ENCODE results near the gene CCDC102A.

The CCDC102A gene

DNA sequence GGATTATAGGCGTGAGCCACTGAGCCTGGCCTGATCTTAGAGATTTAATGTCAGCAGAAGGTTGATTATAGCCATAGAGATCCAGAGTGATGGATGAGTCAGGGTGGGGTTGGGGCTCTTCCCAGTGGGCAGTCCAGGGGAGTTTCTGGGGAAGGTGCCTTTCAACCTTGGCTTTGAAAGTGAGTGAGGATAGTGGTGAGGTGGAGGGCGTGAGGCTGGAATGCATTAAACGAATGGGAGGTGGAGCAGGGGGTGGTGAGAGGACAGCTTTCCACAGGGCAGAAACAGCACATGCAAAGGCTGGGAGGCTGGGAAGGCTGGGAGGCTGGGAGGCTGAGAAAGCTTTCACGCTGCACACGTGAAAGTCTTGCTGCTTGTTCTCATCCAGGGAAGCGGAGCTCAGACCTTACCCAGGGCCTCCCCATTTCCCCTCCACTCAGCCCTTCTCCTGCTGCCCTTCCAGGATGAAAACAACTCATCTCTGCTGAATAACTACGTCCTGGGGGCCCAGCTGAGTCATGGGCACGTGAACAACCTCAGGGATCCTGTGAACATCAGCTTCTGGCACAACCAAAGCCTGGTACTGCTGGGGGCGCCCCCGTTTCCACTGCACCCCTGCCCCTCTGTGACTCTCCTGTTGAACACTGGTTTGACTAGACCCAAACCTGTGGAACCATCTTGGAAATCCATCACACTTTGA lies 28.4 kb upstream of the CCDC102A start (continued):
- TF ChIP-seq ZNF398 (tag by site-specific recombination; IDR thresholded peaks at IDR 0.05) (peak; percentile 76), EGR2 (tag by site-specific recombination; IDR thresholded peaks at IDR 0.05; ENCODE audit: low read depth) (0 out of 2 replicates have a peak, but pooled peaks have one; percentile 9)

GRCh38 chr16:57563761-57564160 lies 27.4 kb upstream of the CCDC102A start:
- ChIA-PET CTCF (interaction anchor here (0.8 kb wide), 1 partner anchor 12 kb away, joined by 3 read pairs; no protein-coding TSS in a partner anchor), POLR2A (no interaction called here)
- Histone ChIP-seq H3K4me1 (ENCODE audit: control insufficient read depth, insufficient read depth, low read length) (no peaks in the 10 kb centered on the region), H3K27ac (ENCODE audit: extremely low read depth, low read depth, low read length) (no peak overlapping the region), H3K9me3 (ENCODE audit: control insufficient read depth, insufficient read depth, low read depth, low read length) (no peaks in the 10 kb centered on the region), H3K4me3 (ENCODE audit: low read depth, low read length) (no peak overlapping the region), H3K36me3 (ENCODE audit: control insufficient read depth in 2 of 2, insufficient read depth in 1 of 2, low read length in 2 of 2) (no peaks in the 10 kb centered on the region)
- TF ChIP-seq ZNF239 (tag by site-specific recombination; IDR thresholded peaks at IDR 0.05) (no peak), ZNF37A (tag by site-specific recombination; IDR thresholded peaks at IDR 0.05) (no peak), ZNF302 (tag by site-specific recombination; IDR thresholded peaks at IDR 0.05; ENCODE audit: low read depth) (no peak), GFI1B (tag by site-specific recombination; IDR thresholded peaks at IDR 0.05) (no peak), ZNF624 (tag by site-specific recombination; IDR thresholded peaks at IDR 0.05) (no peak), SP7 (tag by site-specific recombination; IDR thresholded peaks at IDR 0.05) (no peak), ZNF530 (tag by site-specific recombination; IDR thresholded peaks at IDR 0.05; ENCODE audit: low read depth) (no peak), ZNF707 (tag by site-specific recombination; IDR thresholded peaks at IDR 0.05) (no peak), ZNF785 (tag by site-specific recombination; IDR thresholded peaks at IDR 0.05) (no peak), ZNF548 (tag by site-specific recombination; IDR thresholded peaks at IDR 0.05) (no peak), KLF9 (tag by site-specific recombination; IDR thresholded peaks at IDR 0.05; ENCODE audit: low read depth) (no peak), ZNF19 (tag by site-specific recombination; IDR thresholded peaks at IDR 0.05; ENCODE audit: low read depth) (no peak)
- TF ChIP-seq, protein P1, sequence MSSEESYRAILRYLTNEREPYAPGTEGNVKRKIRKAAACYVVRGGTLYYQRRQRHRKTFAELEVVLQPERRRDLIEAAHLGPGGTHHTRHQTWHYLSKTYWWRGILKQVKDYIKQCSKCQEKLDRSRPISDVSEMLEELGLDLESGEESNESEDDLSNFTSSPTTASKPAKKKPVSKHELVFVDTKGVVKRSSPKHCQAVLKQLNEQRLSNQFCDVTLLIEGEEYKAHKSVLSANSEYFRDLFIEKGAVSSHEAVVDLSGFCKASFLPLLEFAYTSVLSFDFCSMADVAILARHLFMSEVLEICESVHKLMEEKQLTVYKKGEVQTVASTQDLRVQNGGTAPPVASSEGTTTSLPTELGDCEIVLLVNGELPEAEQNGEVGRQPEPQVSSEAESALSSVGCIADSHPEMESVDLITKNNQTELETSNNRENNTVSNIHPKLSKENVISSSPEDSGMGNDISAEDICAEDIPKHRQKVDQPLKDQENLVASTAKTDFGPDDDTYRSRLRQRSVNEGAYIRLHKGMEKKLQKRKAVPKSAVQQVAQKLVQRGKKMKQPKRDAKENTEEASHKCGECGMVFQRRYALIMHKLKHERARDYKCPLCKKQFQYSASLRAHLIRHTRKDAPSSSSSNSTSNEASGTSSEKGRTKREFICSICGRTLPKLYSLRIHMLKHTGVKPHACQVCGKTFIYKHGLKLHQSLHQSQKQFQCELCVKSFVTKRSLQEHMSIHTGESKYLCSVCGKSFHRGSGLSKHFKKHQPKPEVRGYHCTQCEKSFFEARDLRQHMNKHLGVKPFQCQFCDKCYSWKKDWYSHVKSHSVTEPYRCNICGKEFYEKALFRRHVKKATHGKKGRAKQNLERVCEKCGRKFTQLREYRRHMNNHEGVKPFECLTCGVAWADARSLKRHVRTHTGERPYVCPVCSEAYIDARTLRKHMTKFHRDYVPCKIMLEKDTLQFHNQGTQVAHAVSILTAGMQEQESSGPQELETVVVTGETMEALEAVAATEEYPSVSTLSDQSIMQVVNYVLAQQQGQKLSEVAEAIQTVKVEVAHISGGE (tag by site-specific recombination; conservative IDR thresholded peaks at IDR 0.05; ENCODE audit: low read depth) = no peak
- TF ChIP-seq, protein P2, sequence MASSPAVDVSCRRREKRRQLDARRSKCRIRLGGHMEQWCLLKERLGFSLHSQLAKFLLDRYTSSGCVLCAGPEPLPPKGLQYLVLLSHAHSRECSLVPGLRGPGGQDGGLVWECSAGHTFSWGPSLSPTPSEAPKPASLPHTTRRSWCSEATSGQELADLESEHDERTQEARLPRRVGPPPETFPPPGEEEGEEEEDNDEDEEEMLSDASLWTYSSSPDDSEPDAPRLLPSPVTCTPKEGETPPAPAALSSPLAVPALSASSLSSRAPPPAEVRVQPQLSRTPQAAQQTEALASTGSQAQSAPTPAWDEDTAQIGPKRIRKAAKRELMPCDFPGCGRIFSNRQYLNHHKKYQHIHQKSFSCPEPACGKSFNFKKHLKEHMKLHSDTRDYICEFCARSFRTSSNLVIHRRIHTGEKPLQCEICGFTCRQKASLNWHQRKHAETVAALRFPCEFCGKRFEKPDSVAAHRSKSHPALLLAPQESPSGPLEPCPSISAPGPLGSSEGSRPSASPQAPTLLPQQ (tag by site-specific recombination; IDR thresholded peaks at IDR 0.05) = no peak

GRCh38 chr16:57563487-57563750 lies 27.0 kb upstream of the CCDC102A start:
- Histone ChIP-seq H3K9me3 (ENCODE audit: control insufficient read depth, insufficient read depth, low read depth, low read length) (no peaks in the 10 kb centered on the region), H3K4me1 (ENCODE audit: control insufficient read depth, insufficient read depth, low read length) (no peaks in the 10 kb centered on the region), H3K27ac (ENCODE audit: extremely low read depth, low read depth, low read length) (no peak overlapping the region), H3K4me3 (ENCODE audit: low read depth, low read length) (no peak overlapping the region), H3K36me3 (ENCODE audit: control insufficient read depth in 2 of 2, insufficient read depth in 1 of 2, low read length in 2 of 2) (no peaks in the 10 kb centered on the region)
- TF ChIP-seq ZNF660 (tag by site-specific recombination; IDR thresholded peaks at IDR 0.05) (no peak), ZNF521 (tag by site-specific recombination; IDR thresholded peaks at IDR 0.05) (no peak), WT1 (tag by site-specific recombination; IDR thresholded peaks at IDR 0.05) (no peak), ZNF394 (tag by site-specific recombination; IDR thresholded peaks at IDR 0.05; ENCODE audit: borderline replicate concordance) (no peak), ZNF558 (tag by site-specific recombination; IDR thresholded peaks at IDR 0.05) (no peak), PRDM6 (tag by site-specific recombination; IDR thresholded peaks at IDR 0.05) (no peak), ZNF585B (tag by site-specific recombination; IDR thresholded peaks at IDR 0.05) (no peak), ZNF501 (tag by site-specific recombination; IDR thresholded peaks at IDR 0.05) (no peak), ZNF843 (tag by site-specific recombination; IDR thresholded peaks at IDR 0.05) (no peak), ZNF16 (tag by site-specific recombination; IDR thresholded peaks at IDR 0.05; ENCODE audit: low read depth) (no peak), TRIM28 (IDR thresholded peaks at IDR 0.05; ENCODE audit: borderline replicate concordance, low read length) (no peak)
- CTCF ChIA-PET = interaction anchor here (0.8 kb wide), 1 partner anchor 12 kb away, joined by 3 read pairs; no protein-coding TSS in a partner anchor
- POLR2A ChIA-PET = no interaction called here

Measured in HEK293 (cell line).